OCI-LY3 (cell line): ENCODE measurements around the gene SPIN2A.

Source experiments
- EZH2phosphoT487 ChIP-seq: fragments of 200-600 bp; shearing (Covaris generic); IDR thresholded peaks from 2 replicates; pipeline ENCODE4 v1.6.1; 2018; ENCODE audit warnings: antibody characterized with exemption, mixed run types, low read depth
- TF ChIP-seq, protein P1 (sequence below): fragments of 200-600, 300-600 bp; sonication (generic); IDR thresholded peaks from 2 replicates; pipeline ENCODE4 v1.5.1; 2014; ENCODE audit warnings: antibody characterized with exemption, low read length, low read depth

DNA sequence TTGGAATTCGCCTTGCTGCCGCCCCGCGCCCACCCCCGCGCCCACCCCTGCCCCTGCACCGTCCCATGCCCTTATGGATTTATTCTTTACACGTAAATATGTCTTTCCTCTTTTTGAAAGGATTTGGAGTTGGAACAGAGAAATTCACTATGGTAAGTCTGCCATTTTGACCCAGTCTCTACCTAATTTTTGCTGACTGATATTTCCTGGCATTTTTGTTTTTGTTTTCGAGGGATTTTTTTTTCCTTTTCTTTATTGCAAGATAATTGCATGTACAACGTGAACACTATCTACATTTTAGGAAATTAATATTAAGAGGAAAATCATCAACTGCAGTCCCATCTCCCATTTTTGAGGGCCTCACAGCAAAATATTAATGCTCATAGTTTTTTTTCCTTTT is 15.4 kb downstream of the SPIN2A start:
- TF ChIP-seq, protein P1, sequence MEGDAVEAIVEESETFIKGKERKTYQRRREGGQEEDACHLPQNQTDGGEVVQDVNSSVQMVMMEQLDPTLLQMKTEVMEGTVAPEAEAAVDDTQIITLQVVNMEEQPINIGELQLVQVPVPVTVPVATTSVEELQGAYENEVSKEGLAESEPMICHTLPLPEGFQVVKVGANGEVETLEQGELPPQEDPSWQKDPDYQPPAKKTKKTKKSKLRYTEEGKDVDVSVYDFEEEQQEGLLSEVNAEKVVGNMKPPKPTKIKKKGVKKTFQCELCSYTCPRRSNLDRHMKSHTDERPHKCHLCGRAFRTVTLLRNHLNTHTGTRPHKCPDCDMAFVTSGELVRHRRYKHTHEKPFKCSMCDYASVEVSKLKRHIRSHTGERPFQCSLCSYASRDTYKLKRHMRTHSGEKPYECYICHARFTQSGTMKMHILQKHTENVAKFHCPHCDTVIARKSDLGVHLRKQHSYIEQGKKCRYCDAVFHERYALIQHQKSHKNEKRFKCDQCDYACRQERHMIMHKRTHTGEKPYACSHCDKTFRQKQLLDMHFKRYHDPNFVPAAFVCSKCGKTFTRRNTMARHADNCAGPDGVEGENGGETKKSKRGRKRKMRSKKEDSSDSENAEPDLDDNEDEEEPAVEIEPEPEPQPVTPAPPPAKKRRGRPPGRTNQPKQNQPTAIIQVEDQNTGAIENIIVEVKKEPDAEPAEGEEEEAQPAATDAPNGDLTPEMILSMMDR: no peak
- TF ChIP-seq EZH2phosphoT487: no peak
